ENCODE results near the gene SMCO1.

DNA sequence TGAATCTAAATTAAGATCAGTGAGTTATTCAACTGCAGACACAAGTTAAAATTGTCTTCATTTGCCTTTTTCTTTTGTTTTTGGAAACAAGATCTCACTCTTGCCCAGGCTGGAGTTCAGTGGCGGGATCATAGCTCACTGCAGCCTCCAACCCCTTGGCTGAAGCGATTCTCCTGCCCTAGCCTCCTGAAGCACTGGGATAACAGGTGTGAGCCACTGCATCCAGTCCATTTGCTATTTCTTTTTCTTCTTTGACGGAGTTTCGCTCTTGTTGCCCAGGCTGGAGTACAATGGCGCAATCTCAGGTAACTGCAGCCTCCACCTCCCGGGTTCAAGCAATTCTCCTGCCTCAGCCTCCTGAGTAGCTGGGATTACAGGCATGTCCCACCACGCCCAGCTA is 21.9 kb downstream of the SMCO1 start:
- TF ChIP-seq CTCF (conservative IDR thresholded peaks at IDR 0.05; ENCODE audit: low read depth, low read length) (no peak), POLR2A (IDR thresholded peaks at IDR 0.05; ENCODE audit: low read depth, low read length) (no peak), RCOR1 (IDR thresholded peaks at IDR 0.05; ENCODE audit: insufficient replicate concordance, low read length) (no peak), BHLHE40 (IDR thresholded peaks at IDR 0.05; ENCODE audit: low read depth, low read length) (no peak), USF2 (IDR thresholded peaks at IDR 0.05; ENCODE audit: low read depth, low read length) (no peak), CEBPB (IDR thresholded peaks at IDR 0.05; ENCODE audit: low read depth, low read length) (no peak), SMC3 (IDR thresholded peaks at IDR 0.05; ENCODE audit: low read depth, low read length) (no peak), FOS (IDR thresholded peaks at IDR 0.05; ENCODE audit: low read depth, low read length) (no peak), RFX5 (IDR thresholded peaks at IDR 0.05; ENCODE audit: low read depth, low read length) (no peak), RAD21 (IDR thresholded peaks at IDR 0.05; ENCODE audit: low read length) (no peak)
